Motor neuron (in vitro differentiated cells): Measurements from ENCODE around the gene GTSE1. TPM values are rescaled to one million over a fixed set of nuclear protein-coding genes. Genes with fewer than 3 reads are reported as not detected.
"Not testable (repeated sequence)": the region's sequence is repeated elsewhere in the genome, so short reads cannot be mapped to it uniquely, and the experiment has no call there.

Experiments
- ATAC-seq, 8 experiments: fragments of 200-7000 bp; cut with Tn5 transposase; replicated peaks in 6 of 8; 2 replicates each; pipeline ENCODE4 v1.8.0; 2021; ENCODE audit warnings: mild to moderate bottlenecking in 8 of 8, moderate library complexity in 8 of 8
- H3K27ac ChIP-seq, 2 donors: fragments of 250-450 bp; sonication (Bioruptor Pico); 2 replicates each; pipeline ENCODE4 v1.9.0; 2021; ENCODE audit warnings: antibody characterized with exemption in 2 of 2, mild to moderate bottlenecking in 2 of 2, moderate library complexity in 1 of 2
- H3K4me1 ChIP-seq, 2 donors: fragments of 250-450 bp; sonication (Bioruptor Pico); replicated peaks in 1 of 2; 2 replicates each; pipeline ENCODE4 v1.6.1; 2021; ENCODE audit warnings: antibody characterized with exemption in 2 of 2, mild to moderate bottlenecking in 2 of 2, moderate library complexity in 1 of 2
- H3K4me3 ChIP-seq, 5 donors: fragments of 250-450 bp; sonication (Bioruptor Pico); 2 replicates each; pipeline ENCODE4 v1.9.0; 2021; ENCODE audit warnings: antibody characterized with exemption in 5 of 5, mild to moderate bottlenecking in 5 of 5, moderate library complexity in 4 of 5
- WGBS, 10 experiments: fragments of 450-650 bp; shearing (Covaris generic); methylation state at CpG; one replicate each; pipeline ENCODE4 v1.0.0; 2022; 5-methylcytosine and 5-hydroxymethylcytosine counted together
- in situ Hi-C, 9 experiments: fragments of 400-800 bp; cut with MboI; loops; one replicate each; pipeline ENCODE4 v1.15.0; 2021; ENCODE audit warnings: low sequenced_read_pairs in 9 of 9, low pct_unique_long_range_greater_than_20kb in 2 of 9; ENCODE audit not compliant: unreplicated experiment in 9 of 9
- total RNA-seq, 8 experiments: library from RNA; unstranded; fragments of 300-600 nt; gene quantifications; 2 replicates each; pipeline versions ENCODE4 v1.2.3 to v1.2.4, GENCODE V29; 2022

Gene GTSE1
- total RNA-seq, 8 experiments from 2014 or later = 0.20 to 24.9 (median 1.8) TPM

DNA sequence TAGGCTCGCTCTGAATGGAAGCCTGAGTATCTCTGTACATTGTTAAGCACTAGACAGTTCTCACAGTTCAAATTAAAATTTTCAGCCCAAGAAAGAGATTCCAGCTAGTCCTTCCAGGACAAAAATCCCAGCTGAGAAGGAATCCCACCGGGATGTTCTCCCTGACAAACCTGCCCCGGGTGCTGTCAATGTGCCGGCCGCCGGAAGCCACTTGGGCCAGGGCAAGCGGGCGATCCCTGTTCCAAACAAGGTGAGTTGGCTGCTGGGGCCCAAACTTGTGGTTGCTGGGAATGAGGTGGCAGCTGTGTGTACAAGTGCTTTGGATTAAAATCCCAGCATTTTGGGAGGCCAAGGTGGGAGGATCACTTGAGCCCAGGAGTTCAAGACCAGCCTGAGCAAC lies 15.4 kb downstream of the GTSE1 start:
- Histone ChIP-seq H3K27ac (no peak overlapping the region), H3K4me3 (no peak overlapping the region), H3K4me1 (no peaks in the 10 kb centered on the region)
- in situ Hi-C loops = loop anchor here in 8 of 9 experiments (5.0 to 25.0 kb wide), 5 partner anchors 175 to 725 kb away; no protein-coding TSS in a partner anchor
- no peak for ATAC-seq
- 89 to 100% (median 95%) methylated on average over 2 to 6 of the region's 8 CpGs; no CpG with 5 or more reads in 5 of the 10 experiments for WGBS, 10 experiments

- H3K4me1 ChIP-seq, H3K27ac ChIP-seq, ATAC-seq, H3K4me3 ChIP-seq: not testable (repeated sequence)
- WGBS, 10 experiments = 80 to 100% (median 100%) methylated on average over 1 to 2 of the region's 2 CpGs; no CpG with 5 or more reads in 2 of the 10 experiments
- in situ Hi-C loops = loop anchor here in 8 of 9 experiments (5.0 to 25.0 kb wide), 5 partner anchors 176 to 726 kb away; no protein-coding TSS in a partner anchor
Measured at GRCh38 chr22:46312848-46313247, 16.2 kb downstream of the GTSE1 start.

DNA sequence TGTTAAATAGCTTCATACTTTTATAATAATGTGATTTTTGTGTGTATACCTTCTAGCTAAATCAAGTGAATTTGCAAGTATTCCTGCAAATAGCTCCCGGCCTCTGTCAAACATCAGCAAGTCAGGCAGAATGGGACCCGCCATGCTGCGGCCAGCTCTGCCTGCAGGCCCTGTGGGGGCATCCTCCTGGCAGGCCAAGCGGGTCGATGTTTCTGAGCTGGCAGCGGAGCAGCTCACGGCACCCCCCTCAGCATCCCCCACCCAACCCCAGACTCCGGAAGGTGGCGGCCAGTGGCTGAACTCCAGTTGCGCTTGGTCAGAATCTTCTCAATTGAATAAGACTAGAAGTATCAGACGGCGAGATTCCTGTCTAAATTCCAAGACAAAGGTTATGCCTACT lies 19.3 kb downstream of the GTSE1 start:
- 60 to 100% (median 96%) methylated on average over 1 to 9 of the region's 12 CpGs; no CpG with 5 or more reads in 4 of the 10 experiments for WGBS, 10 experiments
- H3K4me3 ChIP-seq = no peak overlapping the region
- no peaks in the 10 kb centered on the region for H3K4me1 ChIP-seq
- H3K27ac ChIP-seq = no peak overlapping the region
- peak in 1 of 8 experiments; percentile 25 for ATAC-seq
- in situ Hi-C loops = loop anchor here in 7 of 9 experiments (10.0 to 25.0 kb wide), 4 partner anchors 179 to 729 kb away; no protein-coding TSS in a partner anchor

- Histone ChIP-seq H3K4me3 (no peak overlapping the region), H3K4me1 (no peaks in the 10 kb centered on the region), H3K27ac (no peak overlapping the region)
- in situ Hi-C loops = loop anchor here in 7 of 9 experiments (10.0 to 25.0 kb wide), 4 partner anchors 180 to 730 kb away; no protein-coding TSS in a partner anchor
- WGBS, 10 experiments = 73 to 100% (median 89%) methylated on average over 1 to 10 of the region's 20 CpGs; no CpG with 5 or more reads in 3 of the 10 experiments
- ATAC-seq = no peak
Measured at GRCh38 chr22:46317646-46318045, 21.0 kb downstream of the GTSE1 start.

DNA sequence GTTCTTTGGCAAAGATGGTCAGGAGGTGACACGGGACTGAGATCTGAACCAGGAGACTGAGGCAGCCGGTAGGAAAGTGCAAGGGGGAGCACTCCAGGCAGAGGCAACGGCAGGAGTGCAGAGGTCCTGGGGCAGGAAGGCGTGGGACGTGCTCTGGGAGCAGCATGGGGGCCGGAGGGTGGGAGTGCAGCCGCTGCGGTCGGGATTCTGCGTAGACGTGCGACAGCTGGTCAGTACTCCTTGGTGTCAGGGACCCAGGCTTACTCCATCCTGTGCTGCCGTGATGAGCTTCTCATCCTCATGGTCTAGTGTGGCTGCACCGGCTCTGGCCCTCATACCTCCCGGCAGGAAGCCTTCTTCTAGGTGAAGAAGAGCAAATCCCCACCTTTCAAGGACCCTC lies 21.9 kb downstream of the GTSE1 start:
- no peak overlapping the region for H3K27ac ChIP-seq
- WGBS, 10 experiments = 90 to 100% (median 98%) methylated on average over 1 to 5 of the region's 15 CpGs; no CpG with 5 or more reads in 6 of the 10 experiments
- H3K4me3 ChIP-seq = no peak overlapping the region
- H3K4me1 ChIP-seq = no peaks in the 10 kb centered on the region
- ATAC-seq = no peak
- in situ Hi-C loops = loop anchor here in 7 of 9 experiments (10.0 to 25.0 kb wide), 4 partner anchors 181 to 731 kb away; no protein-coding TSS in a partner anchor

- in situ Hi-C loops = loop anchor here in 7 of 9 experiments (10.0 to 25.0 kb wide), 4 partner anchors 182 to 732 kb away; no protein-coding TSS in a partner anchor
- Histone ChIP-seq H3K4me3 (no peak overlapping the region), H3K4me1 (no peaks in the 10 kb centered on the region), H3K27ac (no peak overlapping the region)
- 80 to 100% (median 100%) methylated on average over 1 to 5 of the region's 10 CpGs; no CpG with 5 or more reads in 4 of the 10 experiments for whole genome bisulfite sequencing, 10 experiments
- no peak for ATAC-seq
Measured at GRCh38 chr22:46319319-46319718, 22.6 kb downstream of the GTSE1 start.

DNA sequence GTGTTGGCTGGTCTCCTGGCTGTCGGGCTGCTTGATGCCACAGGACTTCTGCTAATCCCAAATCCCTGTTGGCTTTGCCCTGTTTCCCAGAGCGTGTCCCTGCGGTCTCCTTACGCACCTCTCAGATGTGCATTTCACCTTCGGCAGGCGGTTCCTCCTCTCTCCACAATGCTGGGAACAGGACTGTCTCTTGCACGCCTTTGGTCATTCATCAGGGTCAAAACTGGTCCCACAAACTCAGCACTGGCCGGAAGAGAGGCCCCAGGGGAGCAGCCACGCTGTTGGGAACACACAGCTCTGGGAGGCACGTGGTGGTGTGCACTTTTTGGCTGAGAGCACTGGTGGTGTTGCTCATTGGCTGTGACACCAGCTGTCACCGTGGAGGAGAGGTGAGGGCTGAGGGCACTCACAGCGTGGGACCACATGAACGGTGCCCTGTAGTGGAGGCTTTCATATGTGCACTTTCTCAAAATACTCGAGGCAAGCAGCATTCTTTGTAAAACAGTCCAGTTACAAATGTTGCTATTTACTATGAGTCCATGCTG lies 23.6 kb downstream of the GTSE1 start:
- in situ Hi-C loops = loop anchor here in 6 of 9 experiments (10.0 to 25.0 kb wide), 4 partner anchors 183 to 733 kb away; no protein-coding TSS in a partner anchor
- WGBS, 10 experiments = 80 to 100% (median 89%) methylated on average over 1 to 10 of the region's 14 CpGs; no CpG with 5 or more reads in 6 of the 10 experiments

DNA sequence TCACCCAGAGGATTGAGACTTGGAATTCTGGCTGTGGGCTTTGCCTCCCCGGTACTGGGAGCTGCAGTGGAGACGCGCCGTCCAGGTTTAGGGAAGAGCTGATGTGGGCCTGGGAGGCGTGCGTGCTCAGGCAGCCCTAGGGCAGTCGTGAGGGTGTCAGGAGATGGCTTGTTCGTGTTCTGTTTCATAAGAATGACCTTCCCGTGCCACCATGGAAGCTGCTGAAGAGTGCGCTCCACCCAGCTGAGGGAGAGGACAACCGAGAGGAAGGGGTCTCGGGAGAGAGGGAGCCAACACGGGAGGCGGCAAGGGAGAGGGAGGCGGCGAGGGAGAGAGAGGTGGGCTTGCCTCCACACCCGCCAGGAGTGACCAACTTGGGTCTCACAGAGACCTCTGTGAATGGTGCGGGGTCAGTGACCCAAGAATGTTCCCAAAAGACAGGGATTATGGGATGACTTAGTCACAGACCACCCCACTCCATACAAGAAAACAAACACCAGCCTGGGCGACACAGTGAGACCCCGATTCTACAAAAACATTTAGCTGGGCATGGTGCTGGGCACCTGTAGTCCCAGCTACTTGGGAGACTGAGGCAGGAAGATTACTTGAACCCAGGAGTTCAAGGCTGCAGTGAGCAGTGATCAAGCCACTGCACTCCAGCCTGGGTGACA lies 24.2 kb downstream of the GTSE1 start:
- 69 to 100% (median 97%) methylated on average over 1 to 10 of the region's 20 CpGs; no CpG with 5 or more reads in 5 of the 10 experiments for WGBS, 10 experiments
- Histone ChIP-seq H3K27ac (no peak overlapping the region), H3K4me3 (no peak overlapping the region), H3K4me1 (no peaks in the 10 kb centered on the region)
- ATAC-seq = no peak
- in situ Hi-C loops = loop anchor here in 6 of 9 experiments (10.0 to 25.0 kb wide), 4 partner anchors 184 to 734 kb away; no protein-coding TSS in a partner anchor

More for the DNA sequence above, 23.6 kb downstream of the GTSE1 start:
- H3K27ac ChIP-seq = no peak overlapping the region
- H3K4me1 ChIP-seq = no peaks in the 10 kb centered on the region
- H3K4me3 ChIP-seq = no peak overlapping the region
- ATAC-seq = peak in 1 of 8 experiments; percentile 19

- 89 to 100% (median 92%) methylated on average over 3 to 10 of the region's 15 CpGs; no CpG with 5 or more reads in 4 of the 10 experiments for WGBS, 10 experiments
- Histone ChIP-seq H3K4me1 (no peaks in the 10 kb centered on the region), H3K4me3 (no peak overlapping the region), H3K27ac (no peak overlapping the region)
- in situ Hi-C loops = loop anchor here in 6 of 9 experiments (10.0 to 25.0 kb wide), 4 partner anchors 185 to 735 kb away; no protein-coding TSS in a partner anchor
- no peak for ATAC-seq
Measured at GRCh38 chr22:46322711-46323110, 26.0 kb downstream of the GTSE1 start.

- in situ Hi-C loops = loop anchor here in 6 of 9 experiments (10.0 to 25.0 kb wide), 4 partner anchors 186 to 736 kb away; no protein-coding TSS in a partner anchor
Measured at GRCh38 chr22:46323162-46323561, 26.5 kb downstream of the GTSE1 start.

DNA sequence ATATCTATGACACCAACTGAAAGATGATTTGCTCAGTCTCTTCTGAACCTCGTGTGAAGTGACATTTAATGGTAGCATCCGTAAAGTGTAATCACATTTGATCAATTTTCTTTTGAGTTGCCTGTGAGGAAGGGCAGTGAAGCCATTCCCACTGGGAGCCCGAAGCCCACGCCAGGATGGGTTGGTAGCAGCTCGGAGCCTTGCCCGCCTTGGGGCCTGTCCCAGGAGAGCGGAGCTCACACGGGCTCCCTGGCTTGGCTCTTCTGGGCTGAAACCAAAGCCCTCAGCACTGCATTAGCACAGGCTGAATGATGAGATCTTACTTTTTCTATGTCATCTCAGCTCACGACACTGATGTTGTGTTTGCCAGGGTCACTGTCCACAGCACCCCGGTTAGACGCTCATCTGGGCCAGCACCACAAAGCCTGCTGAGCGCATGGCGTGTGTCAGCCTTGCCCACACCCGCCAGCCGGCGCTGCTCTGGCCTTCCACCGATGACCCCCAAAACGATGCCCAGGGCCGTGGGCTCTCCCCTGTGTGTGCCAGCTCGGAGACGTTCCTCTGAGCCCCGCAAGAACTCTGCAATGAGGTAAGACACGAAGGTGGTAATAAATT lies 29.5 kb downstream of the GTSE1 start:
- no peak for ATAC-seq
- Histone ChIP-seq H3K27ac (no peak overlapping the region), H3K4me1 (no peaks in the 10 kb centered on the region), H3K4me3 (no peak overlapping the region)
- in situ Hi-C loops = loop anchor here in 1 of 9 experiments (10.0 kb wide), 1 partner anchor 201 kb away; no protein-coding TSS in a partner anchor
- WGBS, 10 experiments = 70 to 100% (median 90%) methylated on average over 1 to 14 of the region's 23 CpGs; no CpG with 5 or more reads in 4 of the 10 experiments

More at GRCh38 chr22:46323162-46323561, 26.5 kb downstream of the GTSE1 start:
- Histone ChIP-seq H3K4me3 (no peak overlapping the region), H3K4me1 (no peaks in the 10 kb centered on the region), H3K27ac (no peak overlapping the region)
- ATAC-seq = no peak
- 40 to 100% (median 98%) methylated on average over 2 to 16 of the region's 19 CpGs; no CpG with 5 or more reads in 5 of the 10 experiments for whole genome bisulfite sequencing, 10 experiments

DNA sequence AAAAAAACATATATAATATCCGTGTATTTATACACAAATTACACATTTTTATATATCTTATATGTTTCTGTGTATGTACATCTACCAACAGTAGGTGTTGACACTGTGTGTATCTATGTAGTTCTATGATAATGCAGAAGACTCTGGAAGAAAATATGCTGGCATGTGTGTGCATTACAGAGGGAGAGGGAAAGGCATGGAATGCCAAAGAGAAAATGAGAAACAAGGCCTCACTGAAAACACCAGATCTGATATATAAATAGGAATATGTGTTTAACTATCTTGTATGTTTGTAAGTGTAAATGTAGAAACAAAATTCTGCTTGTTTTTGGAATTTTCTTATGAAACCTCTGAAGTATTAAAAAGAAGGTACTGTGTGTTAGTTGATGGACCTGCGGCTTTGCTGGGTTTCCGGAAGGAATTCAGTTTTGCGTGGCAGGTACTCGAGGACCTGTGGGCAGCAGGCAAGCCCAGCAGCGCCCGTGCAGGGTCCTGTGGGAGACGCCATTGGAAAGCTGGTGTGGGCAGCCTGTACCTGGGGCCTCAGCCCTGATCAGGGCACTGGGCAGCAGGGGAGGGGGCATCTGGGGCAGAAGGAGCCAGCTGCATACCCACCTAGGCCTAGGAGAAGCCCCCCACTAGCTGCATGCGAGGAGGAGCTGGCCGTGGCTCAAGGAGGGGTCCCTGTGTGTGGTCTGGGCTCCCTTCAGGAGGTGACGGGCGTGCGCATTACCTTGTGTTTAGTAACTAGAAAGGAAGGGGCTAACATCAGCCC lies 31.2 kb downstream of the GTSE1 start:
- ATAC-seq = no peak
- H3K4me1 ChIP-seq = no peaks in the 10 kb centered on the region
- H3K27ac ChIP-seq = no peak overlapping the region
- in situ Hi-C loops = loop anchor here in 1 of 9 experiments (10.0 kb wide), 1 partner anchor 203 kb away; no protein-coding TSS in a partner anchor
- no peak overlapping the region for H3K4me3 ChIP-seq
- 57 to 100% (median 94%) methylated on average over 1 to 11 of the region's 13 CpGs; no CpG with 5 or more reads in 1 of the 10 experiments for WGBS, 10 experiments
